HCT116 (cell line): ENCODE measurements around the gene ANOS1. TPM values are rescaled to one million over a fixed set of nuclear protein-coding genes. Genes with fewer than 3 reads are reported as not detected.

ENCODE experiments used
- ATAC-seq: fragments of 200-7000 bp; cut with Tn5 transposase; 2 replicates; pipeline ENCODE4 v1.9.1; 2020; ENCODE audit warnings: mild to moderate bottlenecking, moderate library complexity
- BruUV-seq: library from RNA; stranded (reverse); fragments of 400-500 nt; replicated peaks from 2 replicates; lab custom pipeline; 2021; lab: Mats Ljungman, UMichigan
- CTCF ChIA-PET: fragments of 300-600 bp; sonication (Branson Sonifier 250); formaldehyde crosslinking; loops from one replicate; lab custom pipeline; 2021; ENCODE audit warnings: antibody characterized with exemption; lab: Charles Lee
- POLR2A ChIA-PET: fragments of 300-600, 350-600 bp; sonication (Branson Sonifier 250); formaldehyde crosslinking; loops from one replicate; lab custom pipeline; 2021; ENCODE audit warnings: antibody characterized with exemption; lab: Charles Lee
- RAD21 ChIA-PET, 2 experiments: fragments of 300-600 bp; sonication (Branson Sonifier 250); formaldehyde crosslinking; loops; one replicate each; lab custom pipeline; 2023; ENCODE audit warnings: low total read pairs in 2 of 2; ENCODE audit not compliant: uncharacterized antibody in 2 of 2, unreplicated experiment in 2 of 2, low non-redundant PET in 1 of 2; lab: Charles Lee
- DNase-seq: peaks from one replicate; pipeline ENCODE4 v3.0.0-alpha.2; 2010; ENCODE audit warnings: low read depth, low spot score
- H2AFZ ChIP-seq: fragments of 200-600 bp; shearing (Covaris generic), sonication (generic); 2 replicates; pipeline ENCODE4 v1.6.1; 2017; ENCODE audit warnings: low read depth, mixed run types, mixed read lengths, antibody characterized with exemption, low read length; ENCODE audit not compliant: poor library complexity, severe bottlenecking
- H3K27ac ChIP-seq: 2 replicates; pipeline ENCODE4 v1.5.1; 2012; ENCODE audit warnings: low read depth, low read length
- H3K27me3 ChIP-seq: fragments of 200-600 bp; sonication (generic); 2 replicates; pipeline ENCODE4 v1.6.1; 2016; ENCODE audit warnings: mixed run types, low read length, mixed read lengths; ENCODE audit not compliant: insufficient read depth
- H3K36me3 ChIP-seq, 2 experiments: fragments of 200-500 bp in 1 of 2; fragments of 200-600 bp in 1 of 2; sonication (Bioruptor generic) in 1 of 2; sonication (generic) in 1 of 2; 2 replicates each; pipeline versions ENCODE4 v1.5.1 to v1.6.1; 2014 to 2016; ENCODE audit warnings: low read length in 2 of 2, inconsistent platforms in 1 of 2, mixed read lengths in 1 of 2, mixed run types in 1 of 2; ENCODE audit not compliant: insufficient read depth in 2 of 2, control insufficient read depth in 1 of 2
- H3K4me1 ChIP-seq, 2 experiments: fragments of 200-600 bp in 1 of 2; sonication (generic) in 1 of 2; 2 replicates each; pipeline versions ENCODE4 v1.5.1 to v1.6.1; 2012 to 2017; ENCODE audit warnings: low read length in 2 of 2, inconsistent platforms in 1 of 2, mild to moderate bottlenecking in 1 of 2, mixed read lengths in 1 of 2, mixed run types in 1 of 2, moderate library complexity in 1 of 2; ENCODE audit not compliant: insufficient read depth in 2 of 2, control insufficient read depth in 1 of 2
- H3K4me2 ChIP-seq: fragments of 200-600 bp; sonication (generic); 2 replicates; pipeline ENCODE4 v1.6.1; 2017; ENCODE audit warnings: mixed run types, low read length, mixed read lengths
- H3K4me3 ChIP-seq, 2 experiments: fragments of 200-600 bp in 1 of 2; sonication (generic) in 1 of 2; replicated peaks in 1 of 2; 2 replicates each; pipeline ENCODE4 v1.5.1; 2011 to 2016; ENCODE audit warnings: low read length in 2 of 2, control low read depth in 1 of 2, low read depth in 1 of 2, mild to moderate bottlenecking in 1 of 2, mixed read lengths in 1 of 2, mixed run types in 1 of 2
- H3K79me2 ChIP-seq: fragments of 200-600 bp; sonication (generic); 2 replicates; pipeline ENCODE4 v1.6.1; 2017; ENCODE audit warnings: mild to moderate bottlenecking, mixed run types, low read length, moderate library complexity, mixed read lengths; ENCODE audit not compliant: insufficient read depth
- H3K9ac ChIP-seq: fragments of 200-600 bp; sonication (generic); 2 replicates; pipeline ENCODE4 v1.6.1; 2016; ENCODE audit warnings: low read length, mixed read lengths
- H3K9me2 ChIP-seq: fragments of 200-600 bp; sonication (generic), shearing (Covaris generic); 2 replicates; pipeline ENCODE4 v1.6.1; 2017; ENCODE audit warnings: mixed run types, mild to moderate bottlenecking, moderate library complexity; ENCODE audit not compliant: insufficient read depth
- H3K9me3 ChIP-seq, 2 experiments: fragments of 200-500 bp in 1 of 2; fragments of 200-600 bp in 1 of 2; sonication (Bioruptor generic) in 1 of 2; sonication (generic) in 1 of 2; 2 replicates each; pipeline ENCODE4 v1.6.1; 2014 to 2017; ENCODE audit warnings: low read length in 2 of 2, mixed read lengths in 2 of 2, inconsistent platforms in 1 of 2, low read depth in 1 of 2, mild to moderate bottlenecking in 1 of 2, mixed run types in 1 of 2, moderate library complexity in 1 of 2; ENCODE audit not compliant: control insufficient read depth in 1 of 2, insufficient read depth in 1 of 2
- H4K20me1 ChIP-seq: fragments of 200-600 bp; sonication (generic), shearing (Covaris generic); 2 replicates; pipeline ENCODE4 v1.6.1; 2017; ENCODE audit warnings: mixed run types, mild to moderate bottlenecking, moderate library complexity; ENCODE audit not compliant: insufficient read depth
- CBX3 ChIP-seq: IDR thresholded peaks from 2 replicates; pipeline ENCODE4 v1.6.1; 2012; ENCODE audit warnings: low read depth
- EGR1 ChIP-seq: IDR thresholded peaks from 2 replicates; pipeline ENCODE4 v1.6.1; 2012; ENCODE audit warnings: low read depth
- ELF1 ChIP-seq: IDR thresholded peaks from 2 replicates; pipeline ENCODE4 v1.6.1; 2012; ENCODE audit warnings: low read depth, borderline replicate concordance
- EZH2phosphoT487 ChIP-seq: fragments of 200-600 bp; IDR thresholded peaks from 2 replicates; pipeline ENCODE4 v1.6.1; 2018; ENCODE audit warnings: antibody characterized with exemption, borderline replicate concordance
- FOSL1 ChIP-seq: IDR thresholded peaks from 2 replicates; pipeline ENCODE4 v1.6.1; 2012; ENCODE audit warnings: low read depth
- POLR2A ChIP-seq: IDR thresholded peaks from 2 replicates; pipeline ENCODE4 v1.7.0; 2011; ENCODE audit warnings: borderline replicate concordance; ENCODE audit not compliant: insufficient read depth, insufficient read length; ENCODE audit errors: extremely low read depth
- intact Hi-C: fragments of 100-400 bp; cut with micrococcal nuclease; formaldehyde crosslinking; loops from 2 replicates; pipeline ENCODE4 v1.10.0; 2022
- total RNA-seq: library from RNA; stranded (reverse); gene quantifications from one replicate; pipeline ENCODE4 v1.2.1, GENCODE V29; 2021; ENCODE audit not compliant: unreplicated experiment
- TF ChIP-seq, protein P1 (sequence below): IDR thresholded peaks from 2 replicates; pipeline ENCODE4 v1.6.1; 2012; ENCODE audit warnings: low read depth

Gene ANOS1
- total RNA-seq, 1 experiment from 2014 or later, result 0.12 TPM

DNA sequence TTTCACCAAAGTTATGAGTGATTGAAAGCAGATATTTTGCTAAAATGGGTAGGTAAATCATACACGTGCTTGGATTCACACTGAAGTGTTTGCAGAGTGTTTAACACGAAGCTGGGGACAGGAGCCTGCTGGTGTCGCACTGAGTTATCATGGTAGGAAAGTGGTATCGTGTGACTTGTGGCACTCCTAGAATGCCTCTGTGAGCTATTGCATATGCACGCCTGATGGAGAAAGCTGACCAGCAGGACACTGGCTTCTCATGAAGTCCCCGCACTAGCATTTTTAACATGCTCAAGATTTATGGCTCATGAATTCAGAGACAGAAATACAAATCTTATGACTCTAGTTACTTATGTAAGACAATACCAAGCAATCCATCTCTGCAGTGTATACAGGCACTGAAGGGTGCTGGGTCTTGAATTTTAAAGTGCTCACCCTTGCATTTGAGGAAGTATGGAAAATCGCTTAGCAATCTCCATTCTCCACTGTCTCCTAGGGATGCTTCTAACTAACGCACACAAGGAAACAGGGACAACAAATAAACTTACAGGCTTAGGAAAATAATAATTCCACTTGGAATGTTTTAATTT is 247.5 kb downstream of the ANOS1 start:
- Histone ChIP-seq H3K36me3 (no peaks in the 10 kb centered on the region), H3K4me1 (no peaks in the 10 kb centered on the region), H3K27ac (no peak overlapping the region), H3K4me3 (no peak overlapping the region), H2AFZ (no peak overlapping the region), H3K9ac (no peak overlapping the region), H3K9me3 (no peaks in the 10 kb centered on the region; a peak in 1 of 4 replicates), H3K79me2 (no peaks in the 10 kb centered on the region), H3K27me3 (no peaks in the 10 kb centered on the region), H3K4me2 (no peak overlapping the region), H3K9me2 (no peaks in the 10 kb centered on the region), H4K20me1 (no peaks in the 10 kb centered on the region)
- no TSS peak for BruUV-seq
- CTCF ChIA-PET, result no interaction called here
- DNase-seq (no peak), ATAC-seq (no peak)
- RAD21 ChIA-PET, result no interaction called here
- TF ChIP-seq, protein P1, sequence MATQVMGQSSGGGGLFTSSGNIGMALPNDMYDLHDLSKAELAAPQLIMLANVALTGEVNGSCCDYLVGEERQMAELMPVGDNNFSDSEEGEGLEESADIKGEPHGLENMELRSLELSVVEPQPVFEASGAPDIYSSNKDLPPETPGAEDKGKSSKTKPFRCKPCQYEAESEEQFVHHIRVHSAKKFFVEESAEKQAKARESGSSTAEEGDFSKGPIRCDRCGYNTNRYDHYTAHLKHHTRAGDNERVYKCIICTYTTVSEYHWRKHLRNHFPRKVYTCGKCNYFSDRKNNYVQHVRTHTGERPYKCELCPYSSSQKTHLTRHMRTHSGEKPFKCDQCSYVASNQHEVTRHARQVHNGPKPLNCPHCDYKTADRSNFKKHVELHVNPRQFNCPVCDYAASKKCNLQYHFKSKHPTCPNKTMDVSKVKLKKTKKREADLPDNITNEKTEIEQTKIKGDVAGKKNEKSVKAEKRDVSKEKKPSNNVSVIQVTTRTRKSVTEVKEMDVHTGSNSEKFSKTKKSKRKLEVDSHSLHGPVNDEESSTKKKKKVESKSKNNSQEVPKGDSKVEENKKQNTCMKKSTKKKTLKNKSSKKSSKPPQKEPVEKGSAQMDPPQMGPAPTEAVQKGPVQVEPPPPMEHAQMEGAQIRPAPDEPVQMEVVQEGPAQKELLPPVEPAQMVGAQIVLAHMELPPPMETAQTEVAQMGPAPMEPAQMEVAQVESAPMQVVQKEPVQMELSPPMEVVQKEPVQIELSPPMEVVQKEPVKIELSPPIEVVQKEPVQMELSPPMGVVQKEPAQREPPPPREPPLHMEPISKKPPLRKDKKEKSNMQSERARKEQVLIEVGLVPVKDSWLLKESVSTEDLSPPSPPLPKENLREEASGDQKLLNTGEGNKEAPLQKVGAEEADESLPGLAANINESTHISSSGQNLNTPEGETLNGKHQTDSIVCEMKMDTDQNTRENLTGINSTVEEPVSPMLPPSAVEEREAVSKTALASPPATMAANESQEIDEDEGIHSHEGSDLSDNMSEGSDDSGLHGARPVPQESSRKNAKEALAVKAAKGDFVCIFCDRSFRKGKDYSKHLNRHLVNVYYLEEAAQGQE, result no peak
- TF ChIP-seq EGR1, result no peak
- no peak for TF ChIP-seq FOSL1
- TF ChIP-seq EZH2phosphoT487, result no peak
- no peak for TF ChIP-seq ELF1
- TF ChIP-seq CBX3, result no peak
- TF ChIP-seq POLR2A, result no peak
- intact Hi-C loops, result no loop called here
- POLR2A ChIA-PET, result no interaction called here

Other genes starting within 250 kb of the ANOS1 start
- gene FAM9A, start 69.2 kb upstream of the ANOS1 start, total RNA-seq, result not detected